GM19239 (cell line): ENCODE measurements around the gene SIAH3.
A peak's percentile ranks its signal among the peaks of the same experiment; 100 is the strongest.

Experiments
- DNase-seq: peaks from one replicate; pipeline ENCODE4 v3.0.0; 2011; ENCODE audit warnings: low spot score; ENCODE audit not compliant: insufficient read length
- FAIRE-seq: peaks from 2 replicates; lab custom pipeline; 2011; peaks lifted over from hg19 to GRCh38; lab: Jason Lieb, UNC

Gene SIAH3

GRCh38 chr13:45863709-45864590 is 12.4 kb upstream of the SIAH3 start:
- FAIRE-seq = no peak
- no peak for DNase-seq

- no peak for DNase-seq
- FAIRE-seq = no peak
Observed at GRCh38 chr13:45861322-45861721, 9.8 kb upstream of the SIAH3 start.

- no peak for DNase-seq
- FAIRE-seq = no peak
Observed at GRCh38 chr13:45860240-45860639, 8.7 kb upstream of the SIAH3 start.

GRCh38 chr13:45859705-45860104 is 8.2 kb upstream of the SIAH3 start:
- FAIRE-seq = no peak
- no peak for DNase-seq

- DNase-seq (no peak), FAIRE-seq (no peak)
Observed at GRCh38 chr13:45852494-45852893, 941 bp upstream of the SIAH3 start.

- FAIRE-seq = no peak
- no peak for DNase-seq
Observed at GRCh38 chr13:45851956-45852355, 403 bp upstream of the SIAH3 start.

- FAIRE-seq (no peak), DNase-seq (no peak)
Observed at GRCh38 chr13:45850027-45850613, 1.4 kb downstream of the SIAH3 start.

- DNase-seq (no peak), FAIRE-seq (no peak)
Observed at GRCh38 chr13:45849408-45849807, 2.1 kb downstream of the SIAH3 start.

GRCh38 chr13:45847554-45848224 is 3.9 kb downstream of the SIAH3 start:
- FAIRE-seq (no peak), DNase-seq (peak; percentile 15)

- no peak for DNase-seq
- no peak for FAIRE-seq
Observed at GRCh38 chr13:45846681-45847080, 4.9 kb downstream of the SIAH3 start.

GRCh38 chr13:45838171-45838745 is 13.3 kb downstream of the SIAH3 start:
- DNase-seq = no peak
- no peak for FAIRE-seq

- FAIRE-seq (no peak), DNase-seq (no peak)
Observed at GRCh38 chr13:45837111-45837510, 14.4 kb downstream of the SIAH3 start.

GRCh38 chr13:45834411-45834994 is 17.1 kb downstream of the SIAH3 start:
- DNase-seq (no peak), FAIRE-seq (no peak)

- FAIRE-seq = no peak
- DNase-seq = no peak
Observed at GRCh38 chr13:45833663-45834375, 17.7 kb downstream of the SIAH3 start.

- FAIRE-seq (no peak), DNase-seq (no peak)
Observed at GRCh38 chr13:45833242-45833641, 18.3 kb downstream of the SIAH3 start.

- FAIRE-seq (no peak), DNase-seq (no peak)
Observed at GRCh38 chr13:45831851-45832250, 19.7 kb downstream of the SIAH3 start.

- no peak for DNase-seq
- FAIRE-seq = no peak
Observed at GRCh38 chr13:45830121-45830520, 21.4 kb downstream of the SIAH3 start.

GRCh38 chr13:45828256-45828968 is 23.1 kb downstream of the SIAH3 start:
- FAIRE-seq (no peak), DNase-seq (no peak)

- DNase-seq (no peak), FAIRE-seq (no peak)
Observed at GRCh38 chr13:45827318-45827717, 24.2 kb downstream of the SIAH3 start.
